Measurements from ENCODE around the gene GOSR2. TPM values are rescaled to one million over a fixed set of nuclear protein-coding genes. Genes with fewer than 3 reads are reported as not detected.

The GOSR2 gene
- total and polyA plus RNA-seq, 2 of the 8 experiments (the other 6 are each of a cell fraction or from before 2014, with no cell fraction given), result 28.2 to 36.2 TPM

DNA sequence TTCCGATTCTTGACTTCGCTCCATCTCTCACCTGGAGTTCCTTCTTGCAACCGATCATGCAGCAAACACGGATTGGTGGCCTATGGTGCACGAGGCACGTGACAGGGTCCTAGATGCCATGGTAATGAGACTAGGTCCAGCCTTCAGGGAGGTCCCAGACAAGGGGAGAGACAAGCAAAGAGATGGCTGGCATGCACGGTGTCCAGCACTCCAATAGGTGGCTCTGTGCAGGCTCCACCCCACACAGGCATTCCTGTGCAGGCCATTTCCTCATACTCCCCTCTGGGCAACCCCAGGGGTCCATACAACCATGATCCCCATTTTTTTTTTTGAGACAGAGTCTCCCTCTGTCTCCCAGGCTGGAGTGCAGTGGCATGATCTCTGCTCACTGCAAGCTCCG, 40.3 kb upstream of the GOSR2 start:
- no peak overlapping the region for H2AFZ ChIP-seq (ENCODE audit: low read length)
- no peaks in the 10 kb centered on the region for H3K4me1 ChIP-seq (replicated peaks in 1 of 4; ENCODE audit: control insufficient read depth in 3 of 4, insufficient read depth in 4 of 4, low read length in 3 of 4)
- H3K79me1 ChIP-seq (ENCODE audit: low read depth, low read length), result no peaks in the 10 kb centered on the region
- no peak overlapping the region for H2BK20ac ChIP-seq (ENCODE audit: low read length)
- DNase-seq (ENCODE audit: low read depth in 1 of 2, low spot score in 2 of 2) (no peak), FAIRE-seq (no peak)
- H3K18ac ChIP-seq (ENCODE audit: extremely low read depth, low read length), result no peak overlapping the region
- H3K9ac ChIP-seq (replicated peaks in 1 of 4; ENCODE audit: extremely low read depth in 1 of 4, low read depth in 3 of 4, low read length in 3 of 4), result no peak overlapping the region
- H3K9me3 ChIP-seq (ENCODE audit: insufficient read depth in 2 of 2, low read depth in 1 of 2, low read length in 1 of 2), result no peaks in the 10 kb centered on the region
- no peak overlapping the region for H3K56ac ChIP-seq (replicated peaks; ENCODE audit: insufficient read length, low read depth, low read length)
- TF ChIP-seq, protein P1, sequence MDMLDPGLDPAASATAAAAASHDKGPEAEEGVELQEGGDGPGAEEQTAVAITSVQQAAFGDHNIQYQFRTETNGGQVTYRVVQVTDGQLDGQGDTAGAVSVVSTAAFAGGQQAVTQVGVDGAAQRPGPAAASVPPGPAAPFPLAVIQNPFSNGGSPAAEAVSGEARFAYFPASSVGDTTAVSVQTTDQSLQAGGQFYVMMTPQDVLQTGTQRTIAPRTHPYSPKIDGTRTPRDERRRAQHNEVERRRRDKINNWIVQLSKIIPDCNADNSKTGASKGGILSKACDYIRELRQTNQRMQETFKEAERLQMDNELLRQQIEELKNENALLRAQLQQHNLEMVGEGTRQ (IDR thresholded peaks at IDR 0.05; ENCODE audit: low read length), result no peak
- no peak for TF ChIP-seq CHD2 (IDR thresholded peaks at IDR 0.05; ENCODE audit: low read length)
- ChIA-PET CTCF (ENCODE audit: partially characterized antibody) (interaction anchor here (0.8 to 1.3 kb wide), 3 partner anchors 20 to 58 kb away, joined by 3 to 4 read pairs (median 3); no protein-coding TSS in a partner anchor), POLR2A (ENCODE audit: partially characterized antibody) (no interaction called here)
- no peak overlapping the region for H4K91ac ChIP-seq (replicated peaks; ENCODE audit: insufficient read length, low read length)
- H2BK120ac ChIP-seq (replicated peaks; ENCODE audit: low read depth, low read length), result no peak overlapping the region
- H3K27ac ChIP-seq (ENCODE audit: low read depth, low read length), result no peak overlapping the region
- 91% methylated on average over 8 of the region's 8 CpGs; no CpG with 5 or more reads in 1 of the 2 experiments for WGBS, 2 experiments (ENCODE audit: extremely low coverage in 1 of 2, insufficient coverage in 1 of 2, insufficient read length in 1 of 2, insufficient replicate concordance in 2 of 2, low coverage in 1 of 2, low lambda C conversion rate in 2 of 2, missing lambda C conversion rate in 1 of 2)
- no peaks in the 10 kb centered on the region for H3K27me3 ChIP-seq (replicated peaks in 1 of 4; ENCODE audit: control insufficient read depth in 3 of 4, extremely low read depth in 1 of 4, insufficient read depth in 3 of 4, low read length in 3 of 4)
- no peak overlapping the region for H3K14ac ChIP-seq (ENCODE audit: insufficient read length)
- H3K23ac ChIP-seq (ENCODE audit: insufficient read length), result no peak overlapping the region
- H4K20me1 ChIP-seq (replicated peaks in 1 of 2; ENCODE audit: control insufficient read depth in 1 of 2, insufficient read depth in 2 of 2, low read length in 2 of 2), result no peaks in the 10 kb centered on the region
- no peak overlapping the region for H4K5ac ChIP-seq (ENCODE audit: insufficient read length, low read depth, low read length)
- 0 out of 2 replicates have a peak overlapping the region, but pooled peaks have one; percentile 55 for H2BK12ac ChIP-seq (ENCODE audit: low read depth, low read length)
- H2BK5ac ChIP-seq (ENCODE audit: low read depth, low read length), result no peak overlapping the region
- no peak overlapping the region for H2AK5ac ChIP-seq (ENCODE audit: low read depth, low read length)
- no peak overlapping the region for H3K4me2 ChIP-seq (ENCODE audit: insufficient read depth in 1 of 2, low read depth in 2 of 2, low read length in 2 of 2)
- H2BK15ac ChIP-seq (ENCODE audit: low read length), result no peak overlapping the region
- H3K79me2 ChIP-seq (ENCODE audit: control insufficient read depth in 1 of 2, insufficient read depth in 2 of 2, low read length in 2 of 2), result no peaks in the 10 kb centered on the region
- no peak overlapping the region for H4K8ac ChIP-seq (ENCODE audit: extremely low read depth, insufficient read depth, low read length)
- H3K4me3 ChIP-seq (ENCODE audit: extremely low read depth in 1 of 4, insufficient read depth in 2 of 4, low read depth in 3 of 4, low read length in 4 of 4), result no peak overlapping the region
- no peak overlapping the region for H3K4ac ChIP-seq (replicated peaks; ENCODE audit: insufficient read length, low read depth, low read length)
- H3K23me2 ChIP-seq (ENCODE audit: low read depth, low read length), result no peaks in the 10 kb centered on the region
- no peaks in the 10 kb centered on the region for H3K36me3 ChIP-seq (ENCODE audit: control insufficient read depth in 2 of 4, insufficient read depth in 4 of 4, low read length in 3 of 4)
